GM18499 (cell line): ENCODE measurements around the gene UBAC1.
A peak's percentile ranks its signal among the peaks of the same experiment; 100 is the strongest.

Source experiments
- ATAC-seq: cut with Tn5 transposase; IDR thresholded peaks from one replicate; pipeline ENCODE4 v1.9.1; 2021; ENCODE audit warnings: moderate number of reproducible peaks; ENCODE audit not compliant: insufficient read depth, unreplicated experiment

The UBAC1 gene

GRCh38 chr9:135961277-135961715 is at the start of gene UBAC1:
UBAC1 (minus strand) TSS chr9:135961373; CDS start chr9:135961162, 211 bp downstream.
- peak; percentile 79 for ATAC-seq

GRCh38 chr9:136010615-136011361 is 49.6 kb upstream of the UBAC1 start:
- ATAC-seq, result no peak

GRCh38 chr9:136010176-136010575 is 49.0 kb upstream of the UBAC1 start:
- no peak for ATAC-seq

DNA sequence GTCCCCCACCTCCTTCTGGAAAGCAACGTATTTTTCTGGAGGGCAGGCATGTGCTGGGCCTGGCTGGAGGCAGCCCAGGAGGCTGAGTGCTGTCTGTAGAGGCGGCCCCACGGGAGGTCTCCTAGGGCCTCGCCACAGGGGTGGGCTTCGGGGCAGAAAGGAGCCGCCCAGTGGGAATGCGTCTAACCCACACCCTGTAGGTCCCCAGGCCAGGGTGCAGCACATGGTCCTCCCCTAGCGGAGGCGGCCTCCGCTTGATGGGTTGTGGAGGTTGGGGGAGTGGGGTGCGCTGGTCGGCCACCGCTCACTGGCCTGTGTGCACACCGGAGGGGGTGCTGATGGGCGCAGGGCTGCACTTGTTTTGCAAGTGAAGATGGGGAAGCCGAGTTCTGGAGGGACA is 48.3 kb upstream of the UBAC1 start:
- ATAC-seq, result no peak

GRCh38 chr9:136008693-136008997 is 47.5 kb upstream of the UBAC1 start:
- ATAC-seq, result no peak

DNA sequence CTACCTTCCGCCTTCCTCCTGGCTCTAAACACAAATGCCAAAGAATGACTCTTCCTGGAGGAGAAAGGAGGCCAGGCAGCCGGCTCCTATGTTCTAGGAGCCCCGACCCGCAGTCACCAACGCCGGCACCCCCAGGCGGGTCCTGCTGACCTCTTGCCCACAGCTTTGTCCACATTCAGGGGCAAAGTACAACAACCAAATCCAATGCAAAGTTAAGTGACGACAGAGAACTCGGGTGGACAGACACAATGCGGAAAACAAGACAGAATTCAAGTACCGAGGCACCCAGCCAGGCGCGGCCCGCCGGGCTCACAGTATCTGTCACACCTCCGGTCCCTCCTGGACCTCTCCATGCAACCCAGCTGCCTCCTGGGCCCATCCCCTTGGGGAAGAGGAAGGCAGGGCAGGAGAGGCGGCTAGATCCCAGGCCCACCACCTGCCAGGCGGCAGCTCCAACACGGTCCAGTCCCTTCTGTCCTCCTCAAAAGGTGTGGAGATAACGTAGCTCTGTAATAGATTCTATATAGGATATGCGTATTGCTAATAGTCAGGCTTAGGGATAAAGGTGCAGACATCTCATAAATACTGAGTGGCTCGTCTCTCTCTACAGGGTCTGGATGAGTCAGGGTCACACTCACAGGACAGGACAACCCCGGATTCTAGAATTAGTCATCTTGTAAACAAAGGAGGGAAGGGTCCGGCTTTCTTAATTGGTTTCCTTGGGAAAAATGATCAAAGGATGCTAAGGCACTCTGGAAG is 46.9 kb upstream of the UBAC1 start:
- no peak for ATAC-seq

- no peak for ATAC-seq
These were observed 46.2 kb upstream of the UBAC1 start for GRCh38 chr9:136007276-136007933.

- ATAC-seq, result no peak
These were observed 45.0 kb upstream of the UBAC1 start for GRCh38 chr9:136006169-136006568.

DNA sequence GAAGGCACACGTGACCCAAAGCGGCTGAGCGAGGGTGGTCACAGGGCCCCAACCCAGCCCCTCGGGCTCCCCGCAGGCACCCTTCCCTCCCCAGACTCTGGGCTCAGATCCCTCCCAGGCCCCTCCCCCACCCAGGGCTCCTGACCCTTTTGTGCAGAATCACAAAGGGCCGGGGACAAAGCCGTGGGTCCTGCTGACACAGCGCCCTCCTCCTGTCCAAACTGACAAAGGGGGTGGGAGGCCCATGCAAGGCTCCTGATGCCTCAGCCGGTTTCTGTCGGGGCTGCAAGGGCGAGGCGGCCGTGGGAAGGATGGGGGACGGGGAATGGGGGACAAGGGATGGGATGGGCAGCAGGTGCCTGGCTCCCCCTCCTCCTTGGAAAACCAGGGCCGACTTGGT is 43.5 kb upstream of the UBAC1 start:
- no peak for ATAC-seq

DNA sequence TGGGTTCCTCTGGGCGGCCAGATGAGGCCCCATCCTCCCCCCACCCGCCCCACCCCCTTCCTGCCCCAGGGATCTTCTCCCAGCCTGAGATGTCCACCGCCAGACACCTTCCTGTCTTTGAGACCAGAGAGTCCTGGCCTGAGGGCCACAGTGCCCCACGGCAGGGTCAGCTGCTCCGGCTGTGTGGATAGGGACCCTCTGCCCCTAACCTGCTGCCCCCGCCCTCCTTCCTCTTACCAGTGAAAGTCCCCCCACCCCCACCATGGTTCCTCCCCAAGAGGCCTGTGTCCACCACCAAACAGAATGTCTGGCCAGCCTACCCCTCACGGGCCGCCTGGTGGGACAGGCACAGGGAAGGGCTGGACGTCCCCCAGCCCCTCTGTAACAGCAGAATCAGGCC is 43.0 kb upstream of the UBAC1 start:
- no peak for ATAC-seq

DNA sequence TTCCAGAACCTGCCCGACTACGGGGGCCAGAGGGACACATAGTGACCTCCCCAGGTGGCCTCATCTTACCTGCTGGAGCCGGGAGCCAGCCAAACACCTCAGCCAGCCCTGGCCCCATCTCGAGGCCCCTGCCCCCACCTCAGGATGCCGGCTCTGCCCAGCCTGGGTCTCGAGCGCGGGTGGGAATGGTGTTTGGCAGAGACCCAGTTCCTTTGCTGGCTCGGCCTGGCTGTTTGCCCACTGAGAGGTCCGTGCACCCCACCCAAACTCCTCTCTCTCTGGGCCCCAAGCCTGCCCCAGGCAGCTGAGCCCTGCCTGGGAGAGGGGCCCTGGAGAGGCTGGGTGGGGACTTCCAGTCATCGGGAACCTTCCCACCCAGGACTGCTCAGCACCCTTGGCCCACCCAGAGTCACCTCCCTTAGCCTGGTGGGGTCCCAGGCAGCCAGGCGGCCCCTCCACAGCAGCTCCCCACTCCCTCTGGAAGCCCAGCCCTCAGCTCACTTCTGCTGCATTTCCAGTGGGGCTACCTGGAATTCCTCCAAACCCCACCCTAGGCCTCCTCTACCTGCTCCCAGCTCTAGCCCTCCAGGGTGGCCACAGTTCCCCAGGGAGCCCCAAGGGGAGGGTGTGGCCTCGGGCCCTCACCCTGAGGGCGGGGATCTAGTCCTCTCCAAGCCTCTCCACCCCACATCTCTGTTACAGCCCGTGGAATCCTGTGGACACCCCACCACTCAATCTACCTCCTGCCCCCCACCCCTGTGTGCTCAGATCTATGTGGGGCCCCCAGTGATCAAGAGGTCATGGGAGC is 42.4 kb upstream of the UBAC1 start:
- no peak for ATAC-seq

DNA sequence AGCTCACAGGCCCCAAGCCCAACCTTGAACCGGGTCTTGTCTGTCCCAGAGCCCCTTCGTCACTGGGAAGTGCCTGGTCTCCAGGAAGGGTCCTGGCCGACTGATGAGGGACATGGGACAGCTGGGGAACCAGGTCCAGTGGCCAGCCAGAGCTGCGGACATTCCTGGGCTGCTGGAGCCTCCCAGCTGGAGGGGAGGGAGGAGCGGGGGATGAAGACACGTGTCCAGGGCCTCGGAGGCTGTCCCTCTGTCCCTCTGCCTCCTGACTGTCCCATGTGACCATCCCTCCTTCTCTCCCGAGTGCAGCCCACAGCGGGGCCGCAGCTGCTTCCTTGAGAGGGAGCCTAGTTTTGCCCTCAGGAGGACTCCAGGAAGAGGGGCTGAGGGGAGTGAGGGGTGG is 41.7 kb upstream of the UBAC1 start:
- ATAC-seq, result no peak

DNA sequence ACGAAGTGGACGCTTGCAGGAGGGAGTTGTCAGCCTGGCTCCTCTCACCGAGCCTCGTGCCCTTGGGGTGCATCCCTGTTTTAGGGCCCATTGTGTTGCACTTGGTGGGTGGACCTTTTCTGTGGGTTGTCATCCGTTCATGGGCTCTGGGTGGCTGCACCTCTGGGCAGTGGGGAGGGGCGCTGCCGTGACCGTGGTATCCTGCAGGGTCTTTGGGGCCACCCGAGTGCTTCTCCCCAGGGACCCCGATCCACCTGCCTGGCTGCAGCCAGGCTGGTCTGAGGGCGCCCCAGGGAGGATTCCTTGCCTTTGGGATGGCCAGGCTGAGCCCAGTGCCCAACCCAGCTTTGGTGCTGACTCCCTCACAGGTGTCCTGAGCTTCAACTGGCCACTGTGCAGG is 41.0 kb upstream of the UBAC1 start:
- ATAC-seq, result no peak

DNA sequence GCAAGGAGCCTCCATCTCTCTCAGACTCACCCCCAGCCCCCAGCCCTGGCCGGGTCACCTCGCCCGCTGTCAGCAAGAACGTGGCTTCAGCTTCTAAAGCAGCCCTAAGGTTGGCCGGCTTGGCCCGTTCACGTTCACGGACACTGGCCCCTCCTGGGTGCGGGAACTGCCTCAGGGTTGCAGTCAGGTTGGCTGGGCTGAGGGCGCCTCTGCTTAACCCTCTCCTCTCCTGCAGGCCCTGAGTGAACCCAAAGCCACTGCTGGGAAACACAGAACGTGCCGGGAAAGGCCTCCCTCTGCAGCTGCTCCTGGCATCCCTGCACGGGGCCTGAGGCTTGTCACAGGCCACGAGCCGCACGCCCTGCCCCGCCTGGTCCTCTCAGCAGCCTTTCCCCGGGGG is 40.1 kb upstream of the UBAC1 start:
- no peak for ATAC-seq

- no peak for ATAC-seq
These were observed 37.4 kb upstream of the UBAC1 start for GRCh38 chr9:135998410-135999071.

DNA sequence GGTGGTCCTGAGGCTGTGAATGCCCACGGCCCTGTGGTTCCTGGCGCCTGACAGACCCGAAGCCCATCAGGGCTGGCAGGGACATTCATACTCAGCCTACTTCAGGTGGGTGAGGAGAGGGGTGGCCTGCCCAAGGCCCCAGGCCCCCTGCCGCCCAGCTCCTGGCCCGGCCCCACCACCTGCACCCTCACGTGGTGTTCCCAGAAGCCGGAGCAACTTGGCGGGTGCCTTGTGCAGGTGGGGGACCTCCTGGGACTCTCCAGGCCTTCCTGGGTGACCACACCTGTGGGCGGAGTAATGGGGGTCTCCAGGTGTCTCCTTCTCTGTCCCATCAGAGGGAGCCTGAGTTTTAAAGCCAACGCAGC is 36.8 kb upstream of the UBAC1 start:
- ATAC-seq, result no peak

- no peak for ATAC-seq
These were observed 36.2 kb upstream of the UBAC1 start for GRCh38 chr9:135997090-135998015.

GRCh38 chr9:135995816-135996215 is 34.6 kb upstream of the UBAC1 start:
- ATAC-seq, result no peak

GRCh38 chr9:135994501-135995192 is 33.5 kb upstream of the UBAC1 start:
- ATAC-seq, result no peak
